CD4-positive, alpha-beta T cell (primary cell): ENCODE measurements around the gene ZNF790. TPM values are rescaled to one million over a fixed set of nuclear protein-coding genes. Genes with fewer than 3 reads are reported as not detected.

ENCODE experiments used
- ATAC-seq: fragments of 200-7000 bp; cut with Tn5 transposase; one replicate; pipeline ENCODE4 v1.10.0; 2022; ENCODE audit warnings: mild to moderate bottlenecking; ENCODE audit not compliant: poor library complexity
- CTCF ChIA-PET: fragments of 350-600 bp; sonication (Branson Sonifier 250); formaldehyde crosslinking; loops from one replicate; lab custom pipeline; 2021; ENCODE audit warnings: antibody characterized with exemption, inconsistent platforms; lab: Charles Lee
- POLR2A ChIA-PET: fragments of 350-600 bp; sonication (Branson Sonifier 250); formaldehyde crosslinking; loops from one replicate; lab custom pipeline; 2021; ENCODE audit warnings: antibody characterized with exemption, inconsistent platforms; lab: Charles Lee
- DNase-seq, 14 experiments: peaks; one replicate each; pipeline ENCODE4 v3.0.0-alpha.2; 2013 to 2020; ENCODE audit warnings: mixed read lengths in 2 of 14
- H3K27ac ChIP-seq, 2 donors: one replicate each; pipeline versions ENCODE4 v1.5.1 to v1.7.0; 2013; ENCODE audit warnings: low read length in 2 of 2, low read depth in 1 of 2, mild to moderate bottlenecking in 1 of 2
- H3K27me3 ChIP-seq, 2 experiments: 1 replicate in 1 of 2; 2 replicates in 1 of 2; pipeline versions ENCODE4 v1.6.1 to v1.7.0; 2013; ENCODE audit warnings: low read length in 2 of 2, control low read depth in 1 of 2, mild to moderate bottlenecking in 1 of 2, moderate library complexity in 1 of 2; ENCODE audit not compliant: insufficient read depth in 2 of 2, control insufficient read depth in 1 of 2
- H3K36me3 ChIP-seq: one replicate; pipeline ENCODE4 v1.6.1; 2013; ENCODE audit warnings: low read length, control low read depth; ENCODE audit not compliant: insufficient read depth
- H3K4me1 ChIP-seq: one replicate; pipeline ENCODE4 v1.6.1; 2013; ENCODE audit warnings: low read length, control low read depth; ENCODE audit not compliant: insufficient read depth
- H3K4me3 ChIP-seq: one replicate; pipeline ENCODE4 v1.5.1; 2013; ENCODE audit warnings: mild to moderate bottlenecking, low read length, moderate library complexity
- H3K9me3 ChIP-seq, 2 experiments: 1 replicate in 1 of 2; 2 replicates in 1 of 2; pipeline versions ENCODE4 v1.6.1 to v1.7.0; 2013; ENCODE audit warnings: low read length in 2 of 2, mild to moderate bottlenecking in 2 of 2, control low read depth in 1 of 2, moderate library complexity in 1 of 2; ENCODE audit not compliant: control insufficient read depth in 1 of 2, insufficient read depth in 1 of 2
- H3K27ac Mint-ChIP-seq: one replicate; pipeline ENCODE4 v1.8.0; 2020; ENCODE audit warnings: mixed read lengths
- H3K27me3 Mint-ChIP-seq: one replicate; pipeline ENCODE4 v1.8.0; 2021; ENCODE audit warnings: mixed read lengths
- H3K36me3 Mint-ChIP-seq: one replicate; pipeline ENCODE4 v1.8.0; 2021; ENCODE audit warnings: low read depth, mixed read lengths
- H3K4me1 Mint-ChIP-seq: one replicate; pipeline ENCODE4 v1.8.0; 2021; ENCODE audit warnings: low read depth, mixed read lengths
- H3K4me3 Mint-ChIP-seq: one replicate; pipeline ENCODE4 v1.8.0; 2020; ENCODE audit warnings: mild to moderate bottlenecking, mixed read lengths
- H3K9me3 Mint-ChIP-seq: one replicate; pipeline ENCODE4 v1.8.0; 2020; ENCODE audit warnings: mixed read lengths
- intact Hi-C, 2 experiments: fragments of 100-400 bp; cut with DNase I in 1 of 2; cut with micrococcal nuclease in 1 of 2; formaldehyde crosslinking; loops; one replicate each; pipeline versions ENCODE4 v1.15.1 to v1.9.0; 2023 to 2025; cut with DNase I, micrococcal nuclease
- total RNA-seq, 174 experiments: library from RNA in 2 of 174; stranded (reverse) in 2 of 174; gene quantifications; one replicate each; pipeline ENCODE4 v1.2.3 and lab custom pipeline; 2021 to 2026
- TF ChIP-seq, protein P1 (sequence below): fragments of 200-600 bp; IDR thresholded peaks from one replicate; pipeline ENCODE4 v1.8.0; 2022; ENCODE audit warnings: antibody characterized with exemption, mild to moderate bottlenecking

ZNF790 gene
- total RNA-seq, 2 experiments from 2014 or later: 2.9 to 3.5 TPM

- ATAC-seq (no peak), DNase-seq (peak in 5 of 14 experiments; percentile 4 to 48 (median 31))
- H3K9me3 ChIP-seq: peaks cover 18 to 62% of the 10 kb centered on the region in 2 experiments
- H3K27ac ChIP-seq: no peak overlapping the region
- Mint-ChIP-seq H3K36me3 (peaks cover 39% of the 10 kb centered on the region), H3K4me1 (peaks cover 20% of the 10 kb centered on the region), H3K27me3 (no peaks in the 10 kb centered on the region), H3K4me3 (peak overlapping the region; percentile 95), H3K27ac (peak overlapping the region; percentile 84), H3K9me3 (peaks cover 3% of the 10 kb centered on the region)
- no peaks in the 10 kb centered on the region for H3K27me3 ChIP-seq
- H3K4me3 ChIP-seq: peak overlapping the region; percentile 91
- POLR2A ChIA-PET: interaction anchor here (0.7 to 1.5 kb wide), 2 partner anchors 77 to 282 kb away, joined by 3 to 4 read pairs; partner anchors contain the start of gene ZNF566
- H3K36me3 ChIP-seq: no peaks in the 10 kb centered on the region
- TF ChIP-seq, protein P1, sequence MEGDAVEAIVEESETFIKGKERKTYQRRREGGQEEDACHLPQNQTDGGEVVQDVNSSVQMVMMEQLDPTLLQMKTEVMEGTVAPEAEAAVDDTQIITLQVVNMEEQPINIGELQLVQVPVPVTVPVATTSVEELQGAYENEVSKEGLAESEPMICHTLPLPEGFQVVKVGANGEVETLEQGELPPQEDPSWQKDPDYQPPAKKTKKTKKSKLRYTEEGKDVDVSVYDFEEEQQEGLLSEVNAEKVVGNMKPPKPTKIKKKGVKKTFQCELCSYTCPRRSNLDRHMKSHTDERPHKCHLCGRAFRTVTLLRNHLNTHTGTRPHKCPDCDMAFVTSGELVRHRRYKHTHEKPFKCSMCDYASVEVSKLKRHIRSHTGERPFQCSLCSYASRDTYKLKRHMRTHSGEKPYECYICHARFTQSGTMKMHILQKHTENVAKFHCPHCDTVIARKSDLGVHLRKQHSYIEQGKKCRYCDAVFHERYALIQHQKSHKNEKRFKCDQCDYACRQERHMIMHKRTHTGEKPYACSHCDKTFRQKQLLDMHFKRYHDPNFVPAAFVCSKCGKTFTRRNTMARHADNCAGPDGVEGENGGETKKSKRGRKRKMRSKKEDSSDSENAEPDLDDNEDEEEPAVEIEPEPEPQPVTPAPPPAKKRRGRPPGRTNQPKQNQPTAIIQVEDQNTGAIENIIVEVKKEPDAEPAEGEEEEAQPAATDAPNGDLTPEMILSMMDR: no peak
- CTCF ChIA-PET: no interaction called here
- intact Hi-C loops: loop anchor here (1.0 to 10.0 kb wide), 9 partner anchors 63 to 557 kb away; partner anchors contain the start of genes ZNF420 (in 2 of the 2), ZNF790 (in 2 of the 2), ZFP14 (in 1 of the 2) and ZNF146 (in 1 of the 2)
- H3K4me1 ChIP-seq: peaks cover 20% of the 10 kb centered on the region
Measured at GRCh38 chr19:36771261-36772231, 66.6 kb downstream of the ZNF790 start.

Other genes with a start within 250 kb of the ZNF790 start
- gene ZNF382, start 233.1 kb downstream of the ZNF790 start, total RNA-seq: 1 to 10 TPM; 4.2 to 4.4 TPM
- 10 to 100 TPM; 13.3 to 15.9 TPM for gene ZNF461, start 171.6 kb downstream of the ZNF790 start, total RNA-seq
- 1 to 10 TPM; 7.3 to 7.6 TPM for gene ZNF567, start 150.8 kb downstream of the ZNF790 start, total RNA-seq
- gene ZNF850, start 65.6 kb downstream of the ZNF790 start, total RNA-seq: 1 to 10 TPM in 1 of 2 experiments, under 1 TPM in 1; 0.77 to 2.1 TPM
- 1 to 10 TPM; 5.9 to 7.1 TPM for gene ZNF345, start 12.5 kb upstream of the ZNF790 start, total RNA-seq
- gene ZNF829, start 77.9 kb upstream of the ZNF790 start, total RNA-seq: 1 to 10 TPM; 3.8 to 4.4 TPM
- gene ZNF568, start 77.9 kb upstream of the ZNF790 start, total RNA-seq: 1 to 10 TPM; 3.0 to 4.2 TPM
- gene ZNF420, start 240.0 kb upstream of the ZNF790 start, total RNA-seq: 1 to 10 TPM; 3.7 to 4.5 TPM